KMS-11 (cell line): ENCODE results near the gene ZNF236.

Experiments
- H2AFZ ChIP-seq: fragments of 200-600 bp; sonication (generic); 2 replicates; pipeline ENCODE4 v1.6.1; 2016; ENCODE audit warnings: antibody characterized with exemption, mixed run types, low read depth
- H3K27ac ChIP-seq: fragments of 200-600 bp; sonication (generic); 2 replicates; pipeline ENCODE4 v1.6.1; 2016; ENCODE audit warnings: mild to moderate bottlenecking, mixed run types
- H3K27me3 ChIP-seq: fragments of 200-600 bp; sonication (generic); 2 replicates; pipeline ENCODE4 v1.6.1; 2017; ENCODE audit warnings: mild to moderate bottlenecking, low read depth, mixed run types, moderate library complexity; ENCODE audit not compliant: insufficient read depth
- H3K36me3 ChIP-seq: fragments of 200-600 bp; sonication (generic); 2 replicates; pipeline ENCODE4 v1.6.1; 2017; ENCODE audit warnings: mild to moderate bottlenecking, mixed run types; ENCODE audit not compliant: insufficient read depth
- H3K4me1 ChIP-seq: fragments of 200-600 bp; sonication (generic); 2 replicates; pipeline ENCODE4 v1.6.1; 2016; ENCODE audit warnings: mild to moderate bottlenecking, low read depth, mixed run types; ENCODE audit not compliant: poor library complexity, severe bottlenecking
- H3K4me2 ChIP-seq: fragments of 200-600 bp; sonication (generic); 2 replicates; pipeline ENCODE4 v1.7.0; 2016; ENCODE audit warnings: mild to moderate bottlenecking, mixed run types
- H3K4me3 ChIP-seq: fragments of 200-600 bp; sonication (generic); IDR thresholded peaks from 2 replicates; pipeline ENCODE4 v1.6.1; 2017; ENCODE audit warnings: low read depth, low read length, mixed read lengths; ENCODE audit not compliant: insufficient read depth
- H3K79me2 ChIP-seq: fragments of 200-600 bp; sonication (generic); 2 replicates; pipeline ENCODE4 v1.6.1; 2016; ENCODE audit warnings: low read depth, mixed run types; ENCODE audit not compliant: insufficient read depth
- H3K9ac ChIP-seq: fragments of 200-600 bp; sonication (generic); 2 replicates; pipeline ENCODE4 v1.6.1; 2016; ENCODE audit warnings: mild to moderate bottlenecking, mixed run types
- H4K20me1 ChIP-seq: fragments of 200-600 bp; sonication (generic); 2 replicates; pipeline ENCODE4 v1.6.1; 2016; ENCODE audit warnings: mild to moderate bottlenecking, mixed run types; ENCODE audit not compliant: insufficient read depth
- TF ChIP-seq, protein P1 (sequence below): fragments of 200-600 bp; sonication (generic); conservative IDR thresholded peaks from 2 replicates; pipeline ENCODE4 v1.6.1; 2017; ENCODE audit warnings: low read depth, mild to moderate bottlenecking, antibody characterized with exemption, low read length, moderate library complexity, mixed read lengths

The ZNF236 gene

GRCh38 chr18:76855594-76855993, 33.2 kb downstream of the ZNF236 start:
- H3K27ac ChIP-seq = no peak overlapping the region

DNA sequence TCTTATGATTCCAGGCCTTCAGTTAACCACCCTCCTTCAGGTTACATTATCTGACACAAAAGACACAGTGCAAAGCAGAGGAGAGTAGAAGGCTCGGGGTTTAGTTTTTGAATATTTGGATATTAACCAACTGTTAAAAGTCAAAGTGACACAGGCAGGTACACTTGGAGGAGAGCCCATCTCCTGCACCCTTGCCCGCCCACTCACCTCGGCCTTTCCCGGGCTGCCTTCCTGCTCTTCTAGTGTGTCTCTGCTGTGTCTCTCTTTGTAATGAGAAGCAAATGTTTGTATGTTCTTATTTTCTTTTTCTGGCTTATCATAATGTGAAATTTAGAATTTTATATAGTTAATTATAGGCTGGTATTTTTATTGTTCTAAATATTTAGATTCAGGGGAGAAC, 35.1 kb downstream of the ZNF236 start:
- Histone ChIP-seq H3K4me1 (peaks cover 15% of the 10 kb centered on the region), H3K27ac (no peak overlapping the region), H3K4me2 (no peak overlapping the region), H3K4me3 (no peak overlapping the region), H3K9ac (no peak overlapping the region), H4K20me1 (no peaks in the 10 kb centered on the region), H3K79me2 (no peaks in the 10 kb centered on the region), H3K36me3 (no peaks in the 10 kb centered on the region), H2AFZ (no peak overlapping the region), H3K27me3 (no peaks in the 10 kb centered on the region)
- TF ChIP-seq, protein P1, sequence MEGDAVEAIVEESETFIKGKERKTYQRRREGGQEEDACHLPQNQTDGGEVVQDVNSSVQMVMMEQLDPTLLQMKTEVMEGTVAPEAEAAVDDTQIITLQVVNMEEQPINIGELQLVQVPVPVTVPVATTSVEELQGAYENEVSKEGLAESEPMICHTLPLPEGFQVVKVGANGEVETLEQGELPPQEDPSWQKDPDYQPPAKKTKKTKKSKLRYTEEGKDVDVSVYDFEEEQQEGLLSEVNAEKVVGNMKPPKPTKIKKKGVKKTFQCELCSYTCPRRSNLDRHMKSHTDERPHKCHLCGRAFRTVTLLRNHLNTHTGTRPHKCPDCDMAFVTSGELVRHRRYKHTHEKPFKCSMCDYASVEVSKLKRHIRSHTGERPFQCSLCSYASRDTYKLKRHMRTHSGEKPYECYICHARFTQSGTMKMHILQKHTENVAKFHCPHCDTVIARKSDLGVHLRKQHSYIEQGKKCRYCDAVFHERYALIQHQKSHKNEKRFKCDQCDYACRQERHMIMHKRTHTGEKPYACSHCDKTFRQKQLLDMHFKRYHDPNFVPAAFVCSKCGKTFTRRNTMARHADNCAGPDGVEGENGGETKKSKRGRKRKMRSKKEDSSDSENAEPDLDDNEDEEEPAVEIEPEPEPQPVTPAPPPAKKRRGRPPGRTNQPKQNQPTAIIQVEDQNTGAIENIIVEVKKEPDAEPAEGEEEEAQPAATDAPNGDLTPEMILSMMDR = no peak

More at GRCh38 chr18:76855594-76855993, 33.2 kb downstream of the ZNF236 start:
- Histone ChIP-seq H3K4me2 (no peak overlapping the region), H3K4me1 (peaks cover 15% of the 10 kb centered on the region), H3K36me3 (no peaks in the 10 kb centered on the region), H2AFZ (no peak overlapping the region), H3K27me3 (no peaks in the 10 kb centered on the region), H4K20me1 (no peaks in the 10 kb centered on the region), H3K4me3 (no peak overlapping the region), H3K79me2 (no peaks in the 10 kb centered on the region), H3K9ac (no peak overlapping the region)
- TF ChIP-seq, protein P1 = no peak

- TF ChIP-seq, protein P1 = no peak
Observed at GRCh38 chr18:76859474-76860339, 37.4 kb downstream of the ZNF236 start.

DNA sequence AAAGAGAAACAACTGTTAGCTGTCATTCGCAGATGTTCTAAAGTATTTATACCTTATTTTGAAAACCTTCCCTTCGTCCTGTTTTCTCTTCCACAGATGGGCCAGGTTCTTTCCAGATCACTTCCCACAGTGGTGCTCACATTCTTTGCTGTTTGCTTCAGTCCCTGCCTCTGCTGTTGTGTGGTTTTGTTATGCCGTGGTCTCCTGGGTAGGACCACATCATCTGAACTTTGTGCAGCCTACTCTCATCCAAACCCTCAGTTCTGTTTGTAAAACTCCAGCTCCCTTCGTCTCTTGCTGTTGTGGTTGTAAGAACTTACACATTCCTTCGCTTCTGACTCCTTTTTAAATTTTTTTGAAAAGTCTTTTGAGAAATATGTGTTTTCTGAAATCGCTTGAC, 38.1 kb downstream of the ZNF236 start:
- Histone ChIP-seq H3K79me2 (no peaks in the 10 kb centered on the region), H3K9ac (no peak overlapping the region), H2AFZ (no peak overlapping the region), H3K27me3 (no peaks in the 10 kb centered on the region), H4K20me1 (no peaks in the 10 kb centered on the region), H3K4me1 (peaks cover 15% of the 10 kb centered on the region), H3K4me3 (no peak overlapping the region), H3K36me3 (no peaks in the 10 kb centered on the region), H3K4me2 (no peak overlapping the region), H3K27ac (no peak overlapping the region)
- TF ChIP-seq, protein P1 = no peak

More at GRCh38 chr18:76859474-76860339, 37.4 kb downstream of the ZNF236 start:
- Histone ChIP-seq H3K4me2 (no peak overlapping the region; the same call in 1 of the 2 replicates), H3K36me3 (no peaks in the 10 kb centered on the region), H3K27ac (peak overlapping the region; percentile 29; the same call in 1 of the 2 replicates), H4K20me1 (no peaks in the 10 kb centered on the region), H3K27me3 (no peaks in the 10 kb centered on the region), H2AFZ (no peak overlapping the region), H3K4me3 (no peak overlapping the region), H3K4me1 (peaks cover 15% of the 10 kb centered on the region), H3K9ac (no peak overlapping the region), H3K79me2 (no peaks in the 10 kb centered on the region)
